Stomach (tissue), 4 donors: ENCODE results near the gene PKLR.

Experiments used
- CTCF ChIP-seq, 7 experiments: fragments of 450-650 bp in 4 of 7; fragments of 200-600 bp in 3 of 7; sonication (generic) in 3 of 7; IDR thresholded peaks; one replicate each; pipeline ENCODE4 v1.5.1; 2016 to 2019; ENCODE audit warnings: antibody characterized with exemption in 7 of 7, control low read depth in 2 of 7, mild to moderate bottlenecking in 1 of 7
- EP300 ChIP-seq: sonication (generic); formaldehyde crosslinking; IDR thresholded peaks from one replicate; pipeline ENCODE4 v1.6.1; 2017; ENCODE audit warnings: antibody characterized with exemption
- POLR2A ChIP-seq, 4 donors: fragments of 450-650 bp; IDR thresholded peaks; one replicate each; pipeline ENCODE4 v1.6.1; 2016; ENCODE audit warnings: antibody characterized with exemption in 4 of 4, control low read depth in 2 of 4, mild to moderate bottlenecking in 1 of 4, moderate library complexity in 1 of 4
- POLR2AphosphoS5 ChIP-seq, 3 donors: sonication (generic); formaldehyde crosslinking; IDR thresholded peaks; one replicate each; pipeline ENCODE4 v1.6.1; 2016; ENCODE audit warnings: antibody characterized with exemption in 3 of 3

DNA sequence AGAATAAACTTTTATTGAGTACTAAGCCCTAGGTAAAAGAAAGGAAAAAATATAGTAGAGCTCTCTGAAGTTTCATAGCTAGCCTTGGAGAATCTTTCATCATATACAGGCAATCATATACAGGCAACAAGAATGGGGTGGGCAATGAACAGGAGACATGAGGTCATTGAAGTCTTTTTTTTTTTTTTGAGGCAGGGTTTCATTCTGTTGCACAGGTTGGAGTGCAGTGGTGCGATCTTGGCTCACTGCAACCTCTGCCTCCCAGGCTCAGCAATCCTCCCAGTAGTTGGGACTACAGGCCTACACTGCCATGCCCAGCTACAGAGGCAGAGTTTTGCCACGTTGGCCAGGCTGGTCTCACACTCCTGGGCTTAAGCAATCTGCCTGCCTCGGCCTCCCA lies 41.6 kb upstream of the PKLR start:
- TF ChIP-seq CTCF (IDR thresholded peaks at IDR 0.05), result no peak
- TF ChIP-seq POLR2A (IDR thresholded peaks at IDR 0.05), result no peak
- no peak for TF ChIP-seq POLR2AphosphoS5 (IDR thresholded peaks at IDR 0.05)
- no peak for TF ChIP-seq EP300
